BE2C (cell line): ENCODE results near the gene LOXL4.

ENCODE experiments used
- DNase-seq: peaks from one replicate; pipeline ENCODE4 v3.0.0-alpha.2; 2020
- H3K27me3 ChIP-seq: fragments of 250-450 bp; sonication (Bioruptor Pico); 2 replicates; pipeline ENCODE4 v1.5.1; 2020; ENCODE audit warnings: mild to moderate bottlenecking
- H3K36me3 ChIP-seq: fragments of 250-450 bp; sonication (Bioruptor Pico); 2 replicates; pipeline ENCODE4 v1.5.1; 2020; ENCODE audit warnings: mild to moderate bottlenecking
- H3K4me1 ChIP-seq: fragments of 250-450 bp; sonication (Bioruptor Pico); 2 replicates; pipeline ENCODE4 v1.5.1; 2020
- H3K4me3 ChIP-seq: 2 replicates; pipeline ENCODE4 v1.5.1; 2011; ENCODE audit warnings: low read depth, low read length
- H3K9me3 ChIP-seq: fragments of 250-450 bp; sonication (Bioruptor Pico); 2 replicates; pipeline ENCODE4 v1.5.1; 2020
- CTCF ChIP-seq: IDR thresholded peaks from 2 replicates; pipeline ENCODE4 v1.5.1; 2012; ENCODE audit warnings: mild to moderate bottlenecking, low read depth, low read length

Gene LOXL4

DNA sequence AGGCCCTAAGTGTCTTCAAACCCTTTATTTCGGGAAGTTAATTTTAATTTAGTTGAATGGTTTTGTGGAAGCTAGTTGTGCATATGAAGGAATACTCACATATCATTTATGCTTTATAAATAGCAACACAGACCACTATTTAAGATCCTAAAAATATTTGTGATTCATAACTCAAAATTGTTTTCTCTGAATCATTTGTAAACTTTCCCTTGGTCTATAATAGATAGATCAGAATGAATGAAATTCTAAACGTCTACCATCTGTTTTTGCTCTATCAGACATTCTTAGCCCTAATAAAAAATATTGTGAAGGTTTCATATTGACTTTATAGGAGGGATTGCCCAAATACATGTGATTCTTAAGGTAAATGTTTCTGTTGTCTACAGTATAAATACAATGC is 43.5 kb downstream of the LOXL4 start:
- no peaks in the 10 kb centered on the region for H3K27me3 ChIP-seq
- no peaks in the 10 kb centered on the region for H3K36me3 ChIP-seq
- TF ChIP-seq CTCF, result no peak
- no peaks in the 10 kb centered on the region for H3K9me3 ChIP-seq
- H3K4me1 ChIP-seq, result no peaks in the 10 kb centered on the region; the same call in 1 of the 2 replicates
- no peak overlapping the region for H3K4me3 ChIP-seq
- no peak for DNase-seq

GRCh38 chr10:98223874-98224273 is 44.1 kb downstream of the LOXL4 start:
- no peak for TF ChIP-seq CTCF

DNA sequence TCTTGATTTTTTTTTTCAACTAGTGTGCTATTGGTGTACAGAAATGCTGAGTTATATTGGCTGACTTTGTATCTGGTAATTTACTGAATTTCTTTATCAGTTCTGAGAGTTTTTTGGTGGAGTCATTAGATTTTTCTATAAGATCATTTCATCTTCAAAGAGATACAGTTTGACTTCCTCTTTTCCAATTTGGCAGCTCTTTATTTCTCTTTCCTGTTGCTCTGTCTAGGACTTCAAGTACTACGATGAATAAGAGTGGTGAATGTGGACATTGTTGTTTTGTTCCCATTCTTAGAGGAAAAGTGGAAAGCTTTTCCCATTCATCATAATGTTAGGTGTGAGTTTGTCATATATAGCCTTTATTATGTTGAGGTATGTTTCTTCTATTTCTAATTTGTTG is 50.2 kb downstream of the LOXL4 start:
- no peaks in the 10 kb centered on the region for H3K27me3 ChIP-seq
- no peaks in the 10 kb centered on the region for H3K4me1 ChIP-seq
- no peak for TF ChIP-seq CTCF
- H3K36me3 ChIP-seq, result no peaks in the 10 kb centered on the region
- H3K9me3 ChIP-seq, result no peaks in the 10 kb centered on the region
- no peak overlapping the region for H3K4me3 ChIP-seq
- DNase-seq, result no peak

More at GRCh38 chr10:98223874-98224273, 44.1 kb downstream of the LOXL4 start:
- no peaks in the 10 kb centered on the region for H3K36me3 ChIP-seq
- DNase-seq, result no peak
- no peaks in the 10 kb centered on the region; the same call in 1 of the 2 replicates for H3K4me1 ChIP-seq
- H3K9me3 ChIP-seq, result no peaks in the 10 kb centered on the region
- no peaks in the 10 kb centered on the region for H3K27me3 ChIP-seq
- H3K4me3 ChIP-seq, result no peak overlapping the region

DNA sequence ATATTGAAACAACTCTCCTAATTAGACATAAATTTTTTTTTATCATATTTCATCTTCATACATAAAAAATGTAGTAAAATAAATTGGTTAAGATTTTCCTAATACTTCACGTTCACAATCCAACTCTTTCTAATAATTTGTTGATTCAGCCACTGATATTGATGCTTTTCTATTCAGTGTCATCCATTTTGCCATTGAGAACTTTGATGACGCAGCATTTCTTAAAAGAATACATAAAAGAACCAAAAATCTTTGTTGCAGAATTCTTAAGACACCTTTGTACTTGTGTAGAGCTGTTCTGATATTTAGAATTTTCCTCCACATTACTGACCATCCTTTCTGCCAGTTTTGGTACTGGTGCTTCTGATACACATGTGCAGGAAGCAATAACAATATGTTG is 52.6 kb downstream of the LOXL4 start:
- DNase-seq, result no peak
- no peaks in the 10 kb centered on the region for H3K4me1 ChIP-seq
- H3K9me3 ChIP-seq, result no peaks in the 10 kb centered on the region
- TF ChIP-seq CTCF, result no peak
- no peaks in the 10 kb centered on the region for H3K36me3 ChIP-seq
- no peak overlapping the region for H3K4me3 ChIP-seq
- no peaks in the 10 kb centered on the region for H3K27me3 ChIP-seq

- TF ChIP-seq CTCF, result no peak
- Histone ChIP-seq H3K9me3 (no peaks in the 10 kb centered on the region), H3K36me3 (no peaks in the 10 kb centered on the region), H3K27me3 (no peaks in the 10 kb centered on the region), H3K4me3 (no peak overlapping the region), H3K4me1 (no peaks in the 10 kb centered on the region)
- DNase-seq, result no peak
Observed at GRCh38 chr10:98213740-98214139, 54.3 kb downstream of the LOXL4 start.

GRCh38 chr10:98212196-98212595 is 55.8 kb downstream of the LOXL4 start:
- DNase-seq, result no peak
- no peak for TF ChIP-seq CTCF
- Histone ChIP-seq H3K4me1 (no peaks in the 10 kb centered on the region), H3K4me3 (no peak overlapping the region), H3K36me3 (no peaks in the 10 kb centered on the region), H3K9me3 (no peaks in the 10 kb centered on the region), H3K27me3 (no peaks in the 10 kb centered on the region)
